ENCODE data around the gene KIAA1755. TPM values are rescaled to one million over a fixed set of nuclear protein-coding genes. Genes with fewer than 3 reads are reported as not detected.

The KIAA1755 gene
- total RNA-seq, 1 donor from 2014 or later = not detected

GRCh38 chr20:38301309-38301708, 40.8 kb upstream of the KIAA1755 start:
- POLR2A ChIA-PET = no interaction called here
- peaks cover 43% of the 10 kb centered on the region for H3K27me3 Mint-ChIP-seq

GRCh38 chr20:38300438-38300837, 39.9 kb upstream of the KIAA1755 start:
- no peak overlapping the region for H3K4me3 Mint-ChIP-seq
- POLR2A ChIA-PET = no interaction called here
- DNase-seq = no peak
- ATAC-seq (ENCODE audit: low read depth) = no peak
- no peaks in the 10 kb centered on the region for H3K9me3 Mint-ChIP-seq
- H3K4me1 Mint-ChIP-seq = peaks cover 3% of the 10 kb centered on the region
- H3K36me3 Mint-ChIP-seq (ENCODE audit: low read depth) = no peaks in the 10 kb centered on the region
- H3K27me3 Mint-ChIP-seq = peaks cover 40% of the 10 kb centered on the region
- no peak for TF ChIP-seq CTCF (IDR thresholded peaks at IDR 0.05)
- CTCF ChIA-PET = no interaction called here
- intact Hi-C loops (cut with micrococcal nuclease) = no loop called here
- H3K27ac Mint-ChIP-seq = no peak overlapping the region

More at GRCh38 chr20:38301309-38301708, 40.8 kb upstream of the KIAA1755 start:
- CTCF ChIA-PET = no interaction called here
- H3K36me3 Mint-ChIP-seq (ENCODE audit: low read depth) = no peaks in the 10 kb centered on the region
- no peak for TF ChIP-seq CTCF (IDR thresholded peaks at IDR 0.05)
- H3K4me3 Mint-ChIP-seq = no peak overlapping the region
- H3K27ac Mint-ChIP-seq = no peak overlapping the region
- intact Hi-C loops (cut with micrococcal nuclease) = no loop called here
- no peaks in the 10 kb centered on the region for H3K9me3 Mint-ChIP-seq
- no peak for DNase-seq
- ATAC-seq (ENCODE audit: low read depth) = no peak
- H3K4me1 Mint-ChIP-seq = peaks cover 3% of the 10 kb centered on the region

GRCh38 chr20:38299963-38300362, 39.4 kb upstream of the KIAA1755 start:
- intact Hi-C loops (cut with micrococcal nuclease) = no loop called here
- TF ChIP-seq CTCF (IDR thresholded peaks at IDR 0.05) = no peak
- ChIA-PET CTCF (no interaction called here), POLR2A (no interaction called here)
- Mint-ChIP-seq H3K36me3 (ENCODE audit: low read depth) (no peaks in the 10 kb centered on the region), H3K27ac (no peak overlapping the region), H3K27me3 (peaks cover 40% of the 10 kb centered on the region), H3K9me3 (no peaks in the 10 kb centered on the region), H3K4me1 (peaks cover 3% of the 10 kb centered on the region), H3K4me3 (no peak overlapping the region)
- DNase-seq (no peak), ATAC-seq (ENCODE audit: low read depth) (no peak)

GRCh38 chr20:38298768-38299288, 38.3 kb upstream of the KIAA1755 start:
- Mint-ChIP-seq H3K9me3 (no peaks in the 10 kb centered on the region), H3K4me3 (no peak overlapping the region), H3K36me3 (ENCODE audit: low read depth) (no peaks in the 10 kb centered on the region), H3K4me1 (peaks cover under 1% of the 10 kb centered on the region), H3K27me3 (peaks cover 31% of the 10 kb centered on the region), H3K27ac (no peak overlapping the region)
- DNase-seq (no peak), ATAC-seq (ENCODE audit: low read depth) (no peak)
- POLR2A ChIA-PET = no interaction called here
- CTCF ChIA-PET = no interaction called here
- intact Hi-C loops (cut with micrococcal nuclease) = no loop called here
- no peak for TF ChIP-seq CTCF (IDR thresholded peaks at IDR 0.05)

- no peaks in the 10 kb centered on the region for H3K9me3 Mint-ChIP-seq
- H3K4me3 Mint-ChIP-seq = no peak overlapping the region
- no peaks in the 10 kb centered on the region for H3K36me3 Mint-ChIP-seq (ENCODE audit: low read depth)
- ChIA-PET POLR2A (no interaction called here), CTCF (no interaction called here)
- no peaks in the 10 kb centered on the region for H3K4me1 Mint-ChIP-seq
- DNase-seq = no peak
- intact Hi-C loops (cut with micrococcal nuclease) = no loop called here
- TF ChIP-seq CTCF (IDR thresholded peaks at IDR 0.05) = no peak
- H3K27ac Mint-ChIP-seq = no peak overlapping the region
- peaks cover 30% of the 10 kb centered on the region for H3K27me3 Mint-ChIP-seq
- no peak for ATAC-seq (ENCODE audit: low read depth)
These were observed 37.6 kb upstream of the KIAA1755 start for GRCh38 chr20:38297916-38298674.

Measured in activated B cell treated with CpG ODN at 0.5 μM for 24 hours (primary cell).